ENCODE measurements around the gene NFYC. TPM values are rescaled to one million over a fixed set of nuclear protein-coding genes. Genes with fewer than 3 reads are reported as not detected.

NFYC gene
- total RNA-seq, 1 experiment from 2014 or later: 25.6 TPM

DNA sequence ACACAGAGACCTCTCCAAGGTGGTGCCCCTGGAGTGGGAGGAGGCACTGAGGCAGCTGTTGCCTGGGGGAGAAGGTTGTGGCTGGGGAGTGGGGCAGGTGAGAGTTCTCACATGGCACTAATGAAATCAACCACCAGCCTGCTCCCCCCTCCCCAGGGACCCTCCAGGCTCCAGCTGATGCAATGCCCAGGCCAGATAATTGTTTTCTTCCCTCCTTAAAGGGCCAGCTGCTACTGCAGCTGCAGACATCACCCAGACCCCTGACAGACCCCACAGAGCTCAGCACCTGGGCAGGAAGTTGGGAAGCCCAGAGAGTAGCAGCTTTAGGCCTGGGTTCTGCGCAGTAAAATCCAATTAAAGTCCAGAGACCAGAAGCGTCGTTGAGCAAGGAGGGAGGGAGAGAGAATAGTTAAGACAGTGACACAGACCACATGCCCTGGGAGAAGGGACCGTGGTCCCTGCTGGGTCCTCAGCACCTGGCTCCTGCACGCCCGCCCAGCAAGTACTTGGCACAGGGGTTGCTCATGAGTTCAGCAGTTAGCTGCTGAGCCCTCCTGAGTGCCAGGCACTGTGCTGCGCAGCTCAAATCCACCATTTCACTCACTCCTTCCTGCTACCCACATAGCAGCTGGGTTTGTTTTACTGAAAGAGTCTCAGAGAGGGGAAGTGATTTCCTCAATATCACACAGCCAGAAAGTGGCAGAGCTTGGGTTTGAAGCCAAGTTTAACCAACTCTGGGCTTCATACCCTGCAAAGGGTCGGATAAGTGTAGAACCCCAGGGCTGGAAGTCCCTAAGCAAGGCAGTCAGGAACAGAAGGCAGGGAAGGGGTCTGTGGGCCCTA, 28.0 kb upstream of the NFYC start:
- in situ Hi-C loops (cut with HindIII; ENCODE audit: low pct_unique_long_range_greater_than_20kb, low sequenced_read_pairs): no loop called here
- DNase-seq (ENCODE audit: low read depth): no peak

- in situ Hi-C loops (cut with HindIII; ENCODE audit: low pct_unique_long_range_greater_than_20kb, low sequenced_read_pairs): no loop called here
- no peak for DNase-seq (ENCODE audit: low read depth)
These were observed 27.4 kb upstream of the NFYC start for GRCh38 chr1:40664167-40664537.

- in situ Hi-C loops (cut with HindIII; ENCODE audit: low pct_unique_long_range_greater_than_20kb, low sequenced_read_pairs): no loop called here
- DNase-seq (ENCODE audit: low read depth): no peak
These were observed 26.7 kb upstream of the NFYC start for GRCh38 chr1:40664791-40665190.

- in situ Hi-C loops (cut with HindIII; ENCODE audit: low pct_unique_long_range_greater_than_20kb, low sequenced_read_pairs): no loop called here
- peak; percentile 47 for DNase-seq (ENCODE audit: low read depth)
These were observed 26.0 kb upstream of the NFYC start, which contains the start of gene RIMS3 for GRCh38 chr1:40665335-40666171. Gene RIMS3, minus strand, starts transcription at chr1:40665682. Its CDS starts 23,757 bp downstream, at chr1:40641925.

DNA sequence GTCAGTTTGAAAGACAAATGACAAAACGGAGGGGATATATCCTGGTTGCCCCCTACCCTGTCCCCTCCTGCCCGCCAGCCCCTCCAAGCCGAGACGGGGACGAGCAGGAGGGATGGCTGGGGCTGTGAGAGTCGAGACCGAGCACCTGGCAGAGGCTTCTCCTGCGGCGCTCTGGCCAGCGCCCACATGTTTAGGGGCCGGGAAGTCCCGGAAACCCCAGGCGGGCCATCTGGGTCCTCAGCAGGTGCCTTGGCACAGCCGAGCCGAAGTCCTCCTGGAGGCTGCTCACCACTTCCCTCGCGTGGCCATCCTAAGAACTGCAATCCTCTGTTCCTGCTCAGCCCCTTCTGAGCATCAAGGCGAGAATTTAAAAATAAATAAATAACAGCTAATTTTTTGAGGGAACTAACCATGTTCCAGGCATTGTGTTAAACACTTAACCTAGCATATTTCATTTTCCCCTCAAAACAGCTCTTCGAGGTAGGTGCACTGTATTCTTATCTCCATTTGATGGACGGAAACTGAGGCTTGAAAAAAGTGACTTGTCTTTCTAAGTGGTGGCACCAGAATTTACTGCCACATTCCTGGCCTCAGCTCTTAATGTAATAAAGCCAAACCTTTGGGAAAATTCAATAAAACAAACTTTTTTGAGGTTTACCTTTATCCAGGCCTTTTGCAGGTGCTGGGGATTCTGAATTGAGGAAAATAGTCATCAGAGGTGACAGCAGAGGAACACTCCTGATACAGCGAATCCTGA, 22.6 kb upstream of the NFYC start:
- in situ Hi-C loops (cut with HindIII; ENCODE audit: low pct_unique_long_range_greater_than_20kb, low sequenced_read_pairs): no loop called here

GRCh38 chr1:40673452-40673851, 18.1 kb upstream of the NFYC start:
- in situ Hi-C loops (cut with HindIII; ENCODE audit: low pct_unique_long_range_greater_than_20kb, low sequenced_read_pairs): no loop called here
- DNase-seq (ENCODE audit: low read depth): no peak

More for the DNA sequence above, 22.6 kb upstream of the NFYC start:
- peak; percentile 41 for DNase-seq (ENCODE audit: low read depth)

GRCh38 chr1:40676501-40676900, 15.0 kb upstream of the NFYC start:
- in situ Hi-C loops (cut with HindIII; ENCODE audit: low pct_unique_long_range_greater_than_20kb, low sequenced_read_pairs): no loop called here
- DNase-seq (ENCODE audit: low read depth): no peak

GRCh38 chr1:40679165-40679953, 12.1 kb upstream of the NFYC start:
- no peak for DNase-seq (ENCODE audit: low read depth)
- in situ Hi-C loops (cut with HindIII; ENCODE audit: low pct_unique_long_range_greater_than_20kb, low sequenced_read_pairs): no loop called here

- in situ Hi-C loops (cut with HindIII; ENCODE audit: low pct_unique_long_range_greater_than_20kb, low sequenced_read_pairs): no loop called here
- DNase-seq (ENCODE audit: low read depth): no peak
These were observed 6.8 kb upstream of the NFYC start for GRCh38 chr1:40684669-40685068.

DNA sequence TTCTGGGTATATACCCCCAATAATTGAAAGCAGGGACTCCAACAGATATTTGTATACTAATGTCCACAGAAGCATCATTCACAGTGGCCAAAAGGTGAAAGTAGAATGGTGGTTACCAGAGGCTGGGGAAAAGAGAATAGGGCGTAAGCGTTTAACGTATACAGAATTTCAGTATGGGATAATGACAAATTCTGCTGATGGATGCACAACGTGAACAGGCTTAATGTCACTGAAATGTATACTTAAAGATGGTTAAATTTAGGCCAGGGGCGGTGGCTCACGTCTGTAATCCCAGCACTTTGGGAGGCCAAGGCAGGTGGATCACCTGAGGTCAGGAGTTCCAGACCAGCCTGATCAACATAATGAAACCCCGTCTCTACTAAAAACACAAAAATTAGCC, 4.4 kb upstream of the NFYC start:
- in situ Hi-C loops (cut with HindIII; ENCODE audit: low pct_unique_long_range_greater_than_20kb, low sequenced_read_pairs): no loop called here
- no peak for DNase-seq (ENCODE audit: low read depth)

- in situ Hi-C loops (cut with HindIII; ENCODE audit: low pct_unique_long_range_greater_than_20kb, low sequenced_read_pairs): no loop called here
- DNase-seq (ENCODE audit: low read depth): no peak
These were observed 3.8 kb upstream of the NFYC start for GRCh38 chr1:40687661-40688060.

- in situ Hi-C loops (cut with HindIII; ENCODE audit: low pct_unique_long_range_greater_than_20kb, low sequenced_read_pairs): no loop called here
- DNase-seq (ENCODE audit: low read depth): no peak
These were observed 1.8 kb upstream of the NFYC start for GRCh38 chr1:40689737-40690136.

DNA sequence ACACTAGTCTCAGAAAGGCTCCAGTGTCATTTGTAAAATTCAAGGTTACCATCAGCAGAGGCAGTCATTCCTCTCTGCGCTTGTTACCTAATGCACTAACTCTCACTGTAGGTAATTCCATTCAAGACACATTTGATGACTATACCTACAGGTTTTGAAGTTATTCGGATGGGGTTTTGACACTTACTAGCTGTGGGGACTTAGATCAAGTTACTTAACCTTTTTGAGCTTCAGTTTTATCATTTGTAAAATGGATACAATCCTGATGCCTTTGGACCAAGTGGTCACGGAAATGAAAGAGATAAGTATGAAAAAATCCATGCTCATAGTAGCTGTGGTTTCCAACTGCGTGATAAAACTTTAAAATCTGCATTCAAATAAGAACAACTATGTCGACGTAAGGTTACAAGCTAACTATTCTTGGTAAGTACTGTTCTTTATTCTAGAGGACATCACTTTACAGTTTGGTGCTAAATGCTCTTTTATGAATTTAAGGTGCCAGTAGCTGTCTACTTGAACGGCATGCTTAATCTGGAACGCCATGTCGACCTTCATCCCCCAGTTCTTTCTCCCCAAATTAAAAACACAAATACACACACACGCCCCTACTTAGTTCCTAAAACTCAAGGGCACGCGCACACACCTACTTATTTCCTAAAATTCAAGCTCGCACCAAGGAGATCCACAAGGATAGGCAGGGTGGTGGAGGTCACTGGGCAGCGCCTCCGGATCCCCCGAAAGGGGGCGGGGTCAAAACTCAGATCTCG, 550 bp upstream of the NFYC start:
- DNase-seq (ENCODE audit: low read depth): no peak
- in situ Hi-C loops (cut with HindIII; ENCODE audit: low pct_unique_long_range_greater_than_20kb, low sequenced_read_pairs): no loop called here

GRCh38 chr1:40692429-40692895, 958 bp downstream of the NFYC start:
- in situ Hi-C loops (cut with HindIII; ENCODE audit: low pct_unique_long_range_greater_than_20kb, low sequenced_read_pairs): no loop called here
- DNase-seq (ENCODE audit: low read depth): no peak

DNA sequence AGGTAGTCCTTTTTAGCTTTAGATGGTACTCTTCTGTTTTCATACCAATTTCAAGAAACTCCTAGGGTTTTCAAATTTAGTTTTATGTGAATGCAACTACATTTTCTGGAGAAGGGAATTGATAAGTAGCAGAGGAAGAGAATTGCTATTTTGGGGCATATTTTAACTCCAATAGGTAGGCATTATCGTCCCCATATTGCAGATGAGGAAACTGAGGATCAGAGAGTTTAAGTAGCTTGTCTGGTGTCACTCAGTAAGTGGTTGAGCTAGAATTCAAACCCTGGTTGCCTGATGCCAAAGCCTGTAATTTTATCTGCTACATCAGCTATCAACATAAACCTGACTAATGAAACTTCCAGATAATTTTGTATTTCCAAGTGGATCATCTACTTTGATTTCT, 1.9 kb downstream of the NFYC start:
- no peak for DNase-seq (ENCODE audit: low read depth)
- in situ Hi-C loops (cut with HindIII; ENCODE audit: low pct_unique_long_range_greater_than_20kb, low sequenced_read_pairs): no loop called here

GRCh38 chr1:40694353-40694874, 2.9 kb downstream of the NFYC start:
- DNase-seq (ENCODE audit: low read depth): no peak
- in situ Hi-C loops (cut with HindIII; ENCODE audit: low pct_unique_long_range_greater_than_20kb, low sequenced_read_pairs): no loop called here

DNA sequence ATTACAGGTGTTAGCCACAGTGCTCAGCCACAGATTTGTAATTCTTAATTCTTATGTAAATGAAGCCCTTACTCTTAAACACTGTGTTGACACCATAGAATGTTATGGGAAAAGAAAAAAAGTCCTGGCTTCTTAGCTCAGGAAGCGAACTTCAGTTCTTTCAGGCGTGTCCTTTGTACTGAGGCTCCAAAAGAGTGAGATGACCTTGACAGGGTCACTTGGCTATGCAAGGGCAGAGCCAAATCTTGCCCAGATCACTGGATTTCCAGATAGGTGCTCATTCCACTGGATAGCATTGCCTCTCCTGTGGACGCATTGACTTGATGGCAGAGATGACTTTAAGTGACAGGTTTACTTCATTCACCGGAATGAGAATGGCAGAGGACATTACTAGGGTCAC, 4.8 kb downstream of the NFYC start:
- in situ Hi-C loops (cut with HindIII; ENCODE audit: low pct_unique_long_range_greater_than_20kb, low sequenced_read_pairs): no loop called here
- no peak for DNase-seq (ENCODE audit: low read depth)

Data from Caki2 (cell line).